Stimulated activated CD4-positive, alpha-beta T cell treated with anti-CD3 and anti-CD28 coated beads, Interleukin-1b, Interleukin-23, amount 100 ng/mL, for 4 hours (primary cell): Measurements from ENCODE around the gene CPED1.

Source experiments
- DNase-seq, 2 donors: peaks; one replicate each; pipeline ENCODE4 v3.0.0-alpha.2; 2020; ENCODE audit warnings: low read depth in 2 of 2

The CPED1 gene

DNA sequence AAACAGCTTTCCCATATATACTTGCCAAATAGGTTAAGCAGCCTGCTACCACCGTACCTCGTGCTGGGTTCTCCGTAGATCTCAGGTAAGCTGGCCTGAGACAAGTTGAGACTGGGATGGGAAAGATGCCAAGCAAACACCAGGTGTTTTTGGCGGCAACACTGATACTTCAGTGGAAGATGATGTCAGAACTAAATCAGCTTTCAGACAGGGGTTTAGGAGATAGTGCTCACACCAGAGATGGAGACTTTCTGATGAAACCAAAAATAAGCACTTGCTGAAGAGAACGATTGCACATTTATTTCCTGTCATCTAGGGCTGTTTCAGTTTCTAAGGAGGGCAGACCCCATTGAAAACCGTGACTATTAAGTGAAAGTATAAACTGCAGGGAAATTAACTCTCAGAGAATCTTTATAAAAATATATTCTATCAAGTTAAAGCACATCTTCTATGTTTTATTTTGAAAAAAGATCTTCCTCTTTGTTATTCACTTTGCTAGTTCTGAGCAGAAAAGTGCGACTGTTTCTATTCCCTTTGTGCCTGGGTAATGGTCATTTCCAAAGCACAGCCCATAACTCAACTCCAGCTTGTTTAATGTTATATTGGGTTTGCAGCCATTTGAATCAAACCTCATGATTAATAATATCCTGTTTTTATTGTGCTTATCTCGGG lies 149.9 kb downstream of the CPED1 start:
- no peak for DNase-seq

DNA sequence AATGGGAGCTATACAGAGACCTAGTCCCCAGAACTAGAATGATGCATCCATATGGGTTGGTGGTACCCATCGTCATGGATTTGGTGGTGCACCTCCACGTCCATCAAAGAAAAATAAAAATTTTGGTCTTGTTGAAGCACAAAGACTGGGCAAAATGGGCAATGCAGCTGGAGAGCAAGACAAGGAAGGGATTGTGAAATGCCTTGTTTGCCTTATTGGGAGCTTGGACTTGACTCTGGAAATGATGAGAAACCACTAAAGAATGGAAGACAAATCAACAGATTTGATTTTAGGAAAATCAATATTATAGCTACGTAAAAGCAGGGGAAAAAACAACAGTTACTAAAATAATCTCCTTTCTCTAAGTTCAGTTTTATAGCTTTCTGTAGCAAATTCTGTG lies 150.9 kb downstream of the CPED1 start:
- DNase-seq = no peak

DNA sequence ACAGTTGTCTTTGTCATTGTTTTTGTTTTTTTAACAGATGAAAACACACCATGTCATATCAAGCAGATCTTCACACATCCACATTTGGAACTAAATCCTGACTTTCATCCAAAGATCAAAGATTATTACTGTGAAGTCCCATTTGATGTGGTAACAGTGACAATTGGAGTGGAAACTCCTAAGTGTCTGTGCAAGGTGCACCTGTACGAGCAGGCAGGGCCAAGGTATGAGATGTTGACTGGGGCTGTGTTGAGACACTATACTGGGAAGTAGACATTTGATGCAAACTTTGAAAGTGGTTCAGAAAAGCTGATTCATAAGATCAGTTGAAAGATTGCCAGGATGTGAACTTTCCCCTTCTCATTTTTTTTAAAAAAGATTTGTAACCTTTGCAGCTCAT lies 152.3 kb downstream of the CPED1 start:
- no peak for DNase-seq

DNA sequence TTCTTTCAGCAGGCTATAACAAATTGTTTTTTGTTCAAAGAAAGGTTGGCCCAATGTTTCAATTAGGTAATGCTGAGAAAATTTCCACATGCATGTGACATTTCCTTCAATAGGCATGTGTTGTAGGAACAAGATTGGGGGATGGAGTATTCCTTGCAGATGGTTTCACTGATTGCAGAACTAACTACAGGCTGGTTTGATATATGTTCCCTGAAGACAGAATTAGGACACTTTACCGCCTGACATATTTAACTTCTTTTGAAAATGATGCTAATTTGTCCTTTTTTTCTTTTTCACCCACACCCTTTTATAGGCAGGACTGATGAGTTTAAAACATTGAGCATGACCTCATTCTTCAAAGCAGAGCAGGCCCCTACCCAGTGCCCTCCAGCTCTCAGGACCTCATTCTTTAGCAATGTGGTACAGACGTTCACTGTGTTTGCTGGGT lies 163.3 kb downstream of the CPED1 start:
- no peak for DNase-seq

DNA sequence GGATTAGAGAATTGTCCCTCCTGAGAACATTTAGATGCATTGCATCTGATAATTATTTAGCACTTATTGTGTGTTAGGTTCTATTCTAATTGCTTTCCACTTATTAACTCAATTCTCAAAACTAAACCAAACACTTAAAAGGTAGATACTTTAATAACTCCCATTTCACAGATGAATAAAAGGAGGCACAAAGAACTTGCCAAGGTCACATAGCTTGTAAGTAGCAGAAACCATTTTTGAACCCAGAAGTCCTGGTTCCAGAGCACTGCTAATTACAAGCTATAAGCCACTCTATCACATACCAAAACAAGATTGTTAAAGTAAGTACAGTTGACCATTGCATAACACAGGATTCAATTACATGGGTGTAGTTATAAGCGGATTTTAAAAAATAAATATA lies 164.9 kb downstream of the CPED1 start:
- no peak for DNase-seq

DNA sequence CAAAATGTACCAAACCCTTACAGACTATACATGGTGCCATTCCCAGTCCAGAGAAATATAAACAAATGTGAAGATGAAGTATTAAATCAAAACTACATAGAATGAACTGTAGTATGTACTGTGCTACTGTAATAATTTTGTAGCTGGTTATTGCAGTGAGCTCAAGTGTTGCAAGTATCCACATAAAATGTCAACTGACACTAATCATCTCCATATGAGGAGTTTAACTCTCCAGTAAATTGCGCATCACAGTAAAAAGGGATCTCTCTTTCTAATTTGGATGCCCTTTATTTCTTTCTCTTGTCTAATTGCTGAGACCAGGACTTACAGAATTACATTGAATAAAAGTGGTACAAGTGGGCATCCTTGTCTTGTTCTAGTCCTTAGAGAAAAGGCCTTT lies 165.5 kb downstream of the CPED1 start:
- no peak for DNase-seq

DNA sequence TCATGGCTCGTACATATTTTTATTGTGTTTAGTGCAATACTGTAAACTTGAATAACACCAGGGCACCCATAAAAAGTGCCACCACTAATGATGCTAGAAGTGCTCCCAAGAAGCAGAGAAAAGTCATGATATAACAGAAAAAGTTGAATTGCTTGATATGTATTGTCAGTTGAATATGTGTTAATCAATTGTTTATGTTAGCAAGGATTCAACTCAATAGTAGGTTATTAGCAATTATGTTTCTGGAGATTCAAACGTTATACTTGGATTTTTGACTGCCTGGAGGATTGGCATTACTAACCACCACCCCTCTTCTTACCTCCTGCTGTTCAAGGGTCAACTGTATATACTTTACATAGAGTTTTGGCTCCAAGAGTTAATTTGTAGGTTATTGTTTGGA lies 168.3 kb downstream of the CPED1 start:
- no peak for DNase-seq

DNA sequence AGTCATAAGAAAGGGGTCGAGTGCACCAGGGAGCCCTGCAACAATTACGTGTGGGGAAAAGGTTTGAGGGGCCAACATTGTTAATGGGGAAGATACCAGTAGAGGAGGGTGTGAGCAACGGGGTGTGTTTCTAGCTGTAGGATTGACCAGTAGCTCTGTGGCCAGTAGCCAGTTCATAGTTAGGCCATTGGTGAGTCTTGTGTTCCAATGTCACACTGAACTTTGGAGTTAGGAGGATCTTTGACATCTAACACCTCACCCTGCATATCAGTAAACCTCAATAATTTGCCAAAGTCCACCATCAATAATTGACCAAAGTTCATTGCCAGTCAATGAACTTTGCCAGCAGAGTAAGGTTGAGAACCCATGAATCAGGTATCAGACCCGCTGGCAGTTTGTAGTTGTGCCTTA lies 168.8 kb downstream of the CPED1 start:
- no peak for DNase-seq

DNA sequence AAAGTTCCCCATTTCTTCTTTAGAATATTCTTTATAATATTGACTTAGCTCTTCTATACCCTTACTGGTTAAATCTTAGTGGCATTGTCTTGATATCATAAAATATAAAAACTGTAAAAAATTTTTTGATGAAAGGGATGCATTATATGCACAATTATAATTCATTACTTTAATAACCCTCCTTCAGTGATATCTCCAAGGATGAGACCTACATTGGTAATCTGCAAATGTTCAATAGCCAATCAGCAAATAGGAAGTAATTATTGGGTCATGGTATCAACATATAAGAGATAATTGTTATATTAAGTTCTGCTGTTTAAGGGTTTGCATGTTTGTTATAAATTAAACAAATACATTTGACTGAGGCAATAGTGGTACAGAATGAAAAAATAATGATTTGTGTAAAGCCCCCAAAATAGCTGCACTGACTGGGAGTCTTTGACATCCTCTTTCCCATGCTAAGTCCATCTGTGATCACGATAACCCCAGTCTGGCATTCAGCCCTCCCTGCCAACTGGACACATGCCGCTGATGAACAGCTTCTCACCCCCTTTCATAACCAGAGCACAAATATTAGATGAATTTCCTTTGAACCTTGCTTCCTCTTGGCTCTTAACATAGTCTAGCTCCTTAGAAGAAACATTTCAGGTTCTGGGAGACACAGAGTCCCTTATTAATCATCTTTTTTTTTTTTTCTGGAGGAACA lies 169.5 kb downstream of the CPED1 start:
- DNase-seq = no peak

DNA sequence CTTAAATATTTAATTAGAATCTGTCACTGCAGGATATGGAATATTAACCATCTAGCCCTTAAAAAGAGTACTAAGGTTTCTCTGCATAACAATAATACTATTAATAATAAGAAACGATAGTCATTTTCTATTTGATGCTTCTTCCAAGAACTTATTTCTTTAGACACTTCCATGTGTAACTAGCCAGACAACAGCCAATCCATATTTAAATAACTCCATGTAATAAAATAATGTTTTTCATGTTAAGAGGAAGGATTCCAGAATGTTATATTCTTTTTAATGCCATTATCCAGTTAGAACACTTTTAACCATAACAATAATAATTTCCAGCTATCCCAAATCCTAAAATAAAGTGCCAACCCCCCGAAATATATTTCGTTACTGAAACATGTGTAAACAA lies 170.2 kb downstream of the CPED1 start:
- DNase-seq = no peak

DNA sequence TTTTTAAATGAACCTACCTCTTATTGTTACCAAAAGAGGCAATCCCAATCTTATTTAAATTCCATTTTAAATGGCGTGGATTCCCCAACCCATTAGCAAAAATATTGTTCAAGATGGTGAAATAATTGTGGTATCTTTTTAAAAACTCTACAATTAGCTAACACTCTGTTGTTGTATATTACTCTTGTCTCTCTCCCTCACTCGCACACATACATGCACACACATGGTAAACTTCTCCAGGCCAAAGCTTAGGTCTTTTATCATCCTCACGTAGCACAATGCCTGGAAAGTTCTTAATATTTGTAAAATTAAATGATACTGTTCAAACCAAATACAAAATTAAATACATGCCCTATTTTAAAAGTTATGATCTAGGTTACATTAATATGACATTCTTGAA lies 171.0 kb downstream of the CPED1 start:
- DNase-seq = no peak

DNA sequence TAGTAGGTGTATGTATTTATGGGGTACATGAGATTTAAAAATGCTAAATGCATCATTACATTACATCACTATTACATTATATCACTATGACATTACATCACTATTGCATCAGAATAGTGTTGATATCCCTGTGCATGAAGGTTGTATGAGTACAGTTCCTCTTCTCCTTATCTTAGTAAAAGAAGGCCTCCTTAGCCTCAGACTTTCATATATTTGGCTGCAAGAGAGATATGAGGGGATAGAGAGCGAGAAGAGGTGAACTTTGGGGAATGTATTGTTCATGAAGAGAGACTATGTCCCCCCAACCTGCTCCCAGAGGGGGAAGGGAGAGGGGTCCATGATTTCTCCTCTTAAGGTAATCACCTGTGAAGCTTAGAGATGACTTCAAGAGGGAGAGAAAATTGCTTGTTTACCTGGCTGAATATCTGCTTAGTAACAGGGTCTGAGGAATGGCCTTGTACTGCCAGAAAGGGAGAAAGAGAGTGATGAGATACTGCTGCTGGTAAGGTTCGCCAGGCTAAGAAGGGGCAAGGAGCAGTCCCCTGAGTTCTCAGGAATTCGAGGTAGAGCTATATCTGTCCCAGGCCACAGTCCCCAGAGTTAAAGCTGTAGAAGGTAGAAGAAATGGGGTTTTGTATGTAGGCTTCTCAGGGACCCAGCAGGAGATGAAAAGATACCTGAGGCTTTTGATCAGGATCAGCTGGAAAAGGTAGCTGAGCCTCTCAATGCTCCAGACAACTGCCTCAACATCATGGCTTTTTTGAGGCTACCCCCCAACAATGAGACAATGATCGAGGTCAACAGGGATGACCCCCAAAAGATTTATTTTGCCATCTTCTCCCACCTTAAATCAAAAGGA lies 171.9 kb downstream of the CPED1 start:
- DNase-seq = no peak

DNA sequence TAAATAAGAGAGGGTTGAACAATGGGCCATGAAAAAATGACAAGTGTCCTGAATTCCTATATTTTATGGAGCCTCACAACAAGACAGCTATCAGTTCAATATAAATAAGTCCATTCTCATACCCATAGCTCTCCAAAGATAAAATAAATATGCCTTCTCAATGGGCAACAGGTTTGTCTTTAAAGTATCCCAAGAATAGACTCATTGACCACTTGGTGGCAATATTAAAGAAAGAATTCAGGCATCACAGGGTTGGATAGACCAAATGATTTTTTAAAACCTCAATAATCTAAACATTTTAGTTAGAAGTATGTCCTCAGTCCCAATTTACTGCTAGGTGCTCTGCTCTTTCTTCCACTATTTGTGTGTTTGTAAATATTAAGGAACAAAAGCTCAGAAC lies 175.2 kb downstream of the CPED1 start:
- no peak for DNase-seq

DNA sequence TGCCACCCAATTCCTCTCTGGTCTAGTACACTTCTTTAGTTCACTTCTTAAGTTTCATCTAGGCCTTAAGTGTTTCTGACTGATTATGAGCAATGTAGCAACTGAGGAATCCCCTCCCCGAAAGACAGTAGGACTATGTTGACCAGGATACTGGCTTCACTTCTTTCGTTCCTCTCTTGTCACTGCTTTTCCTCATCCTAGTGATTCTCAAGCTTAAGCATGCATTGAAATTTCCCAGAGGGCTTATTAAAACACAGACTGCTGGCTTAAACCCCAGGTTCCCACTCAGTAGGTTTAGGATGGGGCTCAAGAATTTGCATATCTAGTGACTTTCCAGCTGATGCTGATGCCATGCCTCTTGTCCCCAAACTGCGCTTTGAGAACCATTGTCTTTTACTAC lies 175.7 kb downstream of the CPED1 start:
- DNase-seq = no peak

DNA sequence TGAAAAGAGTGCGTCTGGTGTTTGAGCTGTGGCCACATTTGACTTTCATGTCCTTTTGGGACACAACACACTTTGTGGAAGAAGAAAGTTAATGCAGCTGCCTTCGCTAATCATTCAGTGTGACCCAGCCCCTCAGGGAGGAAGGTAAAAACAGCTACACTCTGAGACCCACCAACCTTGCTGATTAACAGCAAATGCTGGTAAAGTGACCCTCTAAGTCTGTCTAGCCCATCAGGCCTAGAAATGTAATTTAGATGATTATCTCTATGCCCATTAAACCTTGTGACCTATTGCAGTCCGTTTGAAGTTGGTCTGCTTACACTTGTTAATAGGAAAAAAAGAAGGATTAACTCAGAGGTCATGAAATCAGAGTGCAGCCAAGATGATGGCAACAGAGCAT lies 178.4 kb downstream of the CPED1 start:
- no peak for DNase-seq

DNA sequence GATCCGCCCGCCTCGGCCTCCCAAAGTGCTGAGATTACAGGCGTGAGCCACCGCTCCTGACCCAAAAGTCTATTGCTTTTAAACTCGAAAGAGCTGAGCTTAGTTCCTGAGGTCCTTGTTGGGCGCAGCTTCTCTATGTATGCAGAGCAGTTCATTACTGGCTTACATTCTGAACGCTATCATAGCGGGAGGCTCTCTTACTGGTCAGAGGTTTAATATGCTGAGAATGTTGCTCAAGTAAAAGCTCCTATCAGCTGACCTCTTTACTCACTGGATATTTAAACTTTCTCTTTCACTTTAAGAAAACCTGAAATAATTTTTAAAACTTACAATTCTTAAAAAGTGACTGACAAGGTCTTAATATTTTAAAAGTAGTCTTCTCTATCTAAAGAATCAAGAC lies 179.5 kb downstream of the CPED1 start:
- no peak for DNase-seq

DNA sequence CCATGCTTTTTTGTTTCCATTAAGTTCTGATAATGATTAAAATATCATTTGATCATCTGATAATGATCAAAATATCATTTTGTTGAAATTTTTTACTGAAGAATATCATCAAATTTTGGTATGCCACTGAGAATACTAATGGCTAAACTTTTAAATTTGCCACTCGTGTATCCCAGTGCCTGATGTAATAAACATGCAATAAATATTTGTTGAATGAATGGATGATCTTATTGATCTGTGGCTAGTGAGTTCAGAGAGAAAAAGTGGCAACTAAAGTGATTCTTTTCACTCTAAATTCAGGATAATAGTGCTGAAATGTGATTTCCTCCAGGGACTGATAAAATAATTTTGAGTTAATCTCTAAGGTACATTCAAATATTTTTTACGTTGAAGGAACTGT lies 181.0 kb downstream of the CPED1 start:
- DNase-seq = no peak

DNA sequence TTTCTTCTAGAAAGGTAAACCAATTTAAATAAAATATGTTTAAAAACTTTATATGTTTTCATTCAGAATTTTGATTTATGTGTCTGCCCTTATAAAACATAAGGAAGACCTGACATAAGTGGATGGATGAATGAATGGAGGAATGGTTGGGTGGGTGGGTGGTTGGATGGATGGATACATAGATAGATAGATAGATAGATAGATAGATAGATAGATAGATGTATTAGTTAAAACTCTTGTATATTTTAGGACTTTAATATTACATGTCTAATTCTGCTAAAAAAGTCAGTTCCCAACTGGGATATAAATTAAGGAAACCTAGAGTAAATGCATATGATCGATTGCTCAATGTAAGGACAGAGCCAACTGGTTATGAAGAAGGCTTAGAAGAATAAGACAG lies 184.0 kb downstream of the CPED1 start:
- DNase-seq = no peak

DNA sequence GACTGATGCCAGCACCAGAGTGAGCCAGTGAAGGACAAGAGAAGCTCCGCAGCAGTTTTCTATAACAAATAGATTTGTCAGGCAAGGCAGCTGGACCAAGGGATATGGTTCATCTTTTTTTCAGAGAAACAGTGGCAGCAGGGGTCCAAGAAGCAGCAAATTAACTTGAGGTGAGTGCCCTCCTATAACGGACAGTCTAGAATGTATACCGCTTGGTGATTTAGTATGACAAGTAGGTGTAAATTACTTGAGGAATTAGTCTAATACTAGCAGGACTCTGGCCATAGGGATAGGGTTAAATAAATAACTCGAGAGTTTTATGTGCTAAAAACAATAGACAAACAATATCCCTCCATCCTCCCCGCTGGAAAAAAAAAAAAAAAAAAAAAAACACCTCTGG lies 187.3 kb downstream of the CPED1 start:
- DNase-seq = no peak

DNA sequence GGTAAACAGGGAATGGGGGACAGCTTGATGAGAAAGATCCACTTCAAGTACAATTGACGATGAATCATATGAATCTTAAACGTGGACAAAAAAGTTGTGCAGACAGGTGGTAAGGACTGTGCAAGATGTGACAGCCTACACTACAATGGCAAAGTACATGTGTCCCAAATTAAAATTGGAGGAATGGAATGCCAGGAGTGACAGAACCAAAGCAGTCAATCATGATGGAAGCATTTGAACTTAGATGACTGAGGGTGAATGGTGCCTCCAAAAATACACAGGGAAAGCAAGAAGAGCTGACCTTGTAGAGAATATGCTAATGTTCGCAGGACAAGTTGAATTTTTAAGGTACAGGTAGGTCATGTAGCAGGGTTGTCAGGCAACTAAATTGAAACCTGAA lies 189.9 kb downstream of the CPED1 start:
- DNase-seq = no peak

DNA sequence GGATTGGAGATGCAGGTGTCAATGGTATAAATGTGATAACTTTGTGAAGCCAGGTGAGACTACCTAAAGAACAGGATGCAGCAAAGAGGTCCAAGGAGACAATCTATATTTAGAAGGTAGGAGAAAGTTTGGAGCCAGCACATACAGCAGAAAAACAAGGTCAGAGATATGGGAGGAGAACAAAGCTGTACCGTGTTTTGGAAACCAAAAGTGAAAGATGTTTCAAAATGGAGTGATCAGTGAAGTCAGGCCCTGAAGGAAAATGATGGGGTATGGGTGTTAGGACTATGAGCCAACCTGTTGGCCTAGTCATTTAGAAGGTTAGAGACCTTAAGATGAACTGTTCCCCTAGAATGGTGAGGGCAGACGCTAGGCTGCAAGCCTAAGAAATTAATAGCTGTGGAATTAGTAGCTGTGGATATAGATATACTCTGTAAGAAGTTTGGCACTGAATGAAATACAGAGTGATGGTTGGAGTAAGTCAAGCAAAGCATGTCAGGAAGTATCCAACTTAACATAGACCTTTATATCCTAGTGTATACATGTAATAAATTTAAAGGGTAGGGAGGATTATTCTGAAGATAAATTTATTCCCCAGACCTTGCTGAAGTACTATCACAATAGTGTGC lies 190.5 kb downstream of the CPED1 start:
- no peak for DNase-seq

DNA sequence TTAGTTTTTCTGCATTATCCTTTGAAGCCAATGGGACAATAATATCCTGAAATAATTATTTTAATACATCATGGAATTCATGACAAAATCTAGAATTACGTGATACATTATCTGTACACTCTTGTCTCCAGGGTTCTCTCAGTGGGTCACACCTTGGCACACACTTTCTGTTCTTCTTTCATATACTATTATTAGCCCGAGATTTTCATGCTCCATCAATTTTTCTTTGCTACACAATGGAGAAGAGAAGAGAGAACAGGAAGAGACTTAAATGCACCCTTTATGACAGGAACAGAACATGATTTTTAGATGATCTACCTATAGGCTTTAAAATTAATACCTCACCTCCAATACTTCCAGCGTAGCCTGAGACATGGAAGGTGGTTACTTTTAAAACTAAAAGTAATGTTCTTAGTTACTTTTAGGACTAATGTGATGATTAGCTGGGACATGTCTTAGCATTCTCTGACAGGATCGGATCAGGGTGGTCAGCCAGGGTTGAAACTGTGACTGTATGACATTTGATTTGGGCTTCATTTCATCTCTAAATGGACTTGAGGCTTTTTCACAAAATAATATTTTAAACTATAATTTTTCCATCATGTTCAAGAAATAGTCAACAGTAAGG lies 192.0 kb downstream of the CPED1 start:
- DNase-seq = no peak
